Natural killer cell (primary cell): Measurements from ENCODE around the gene MT1F. TPM values are rescaled to one million over a fixed set of nuclear protein-coding genes. Genes with fewer than 3 reads are reported as not detected.
"Not testable (repeated sequence)": the region's sequence is repeated elsewhere in the genome, so short reads cannot be mapped to it uniquely, and the experiment has no call there.

ENCODE experiments used
- ATAC-seq, 3 donors: fragments of 150-1000 bp in 2 of 3; fragments of 200-7000 bp in 1 of 3; cut with Tn5 transposase; 1 replicate in 1 of 3; 2 replicates in 2 of 3; pipeline ENCODE4 v1.10.0; 2021; ENCODE audit warnings: mild to moderate bottlenecking in 2 of 3, moderate library complexity in 2 of 3
- DNase-seq, 2 donors: peaks; one replicate each; pipeline versions ENCODE4 v3.0.0 to v3.0.0-alpha.2; 2013 to 2021; ENCODE audit warnings: mixed read lengths in 1 of 2
- H3K27ac ChIP-seq: one replicate; pipeline ENCODE4 v1.5.1; 2013; ENCODE audit warnings: mild to moderate bottlenecking, low read length
- H3K27me3 ChIP-seq: one replicate; pipeline ENCODE4 v1.6.1; 2013; ENCODE audit warnings: low read length; ENCODE audit not compliant: control insufficient read depth, insufficient read depth
- H3K36me3 ChIP-seq: one replicate; pipeline ENCODE4 v1.6.1; 2013; ENCODE audit warnings: low read length; ENCODE audit not compliant: control insufficient read depth, insufficient read depth
- H3K4me1 ChIP-seq: one replicate; pipeline ENCODE4 v1.6.1; 2013; ENCODE audit warnings: low read length; ENCODE audit not compliant: control insufficient read depth, insufficient read depth
- H3K4me3 ChIP-seq: one replicate; pipeline ENCODE4 v1.5.1; 2013; ENCODE audit warnings: low read length
- H3K9me3 ChIP-seq: one replicate; pipeline ENCODE4 v1.6.1; 2013; ENCODE audit warnings: low read length; ENCODE audit not compliant: control insufficient read depth, insufficient read depth
- H3K27ac Mint-ChIP-seq, 2 donors: one replicate each; pipeline ENCODE4 v1.8.0; 2022; ENCODE audit warnings: mild to moderate bottlenecking in 2 of 2, mixed read lengths in 2 of 2, moderate library complexity in 1 of 2
- H3K27me3 Mint-ChIP-seq, 2 donors: one replicate each; pipeline ENCODE4 v1.8.0; 2022; ENCODE audit warnings: low read depth in 2 of 2, mixed read lengths in 2 of 2
- H3K36me3 Mint-ChIP-seq: one replicate; pipeline ENCODE4 v1.8.0; 2022; ENCODE audit warnings: mixed read lengths
- H3K4me1 Mint-ChIP-seq, 2 donors: one replicate each; pipeline ENCODE4 v1.8.0; 2022; ENCODE audit warnings: mixed read lengths in 2 of 2
- H3K4me3 Mint-ChIP-seq: one replicate; pipeline ENCODE4 v1.8.0; 2022; ENCODE audit warnings: mild to moderate bottlenecking, moderate library complexity, mixed read lengths
- H3K9me3 Mint-ChIP-seq, 2 donors: one replicate each; pipeline ENCODE4 v1.8.0; 2022; ENCODE audit warnings: mixed read lengths in 2 of 2
- CTCF ChIP-seq: fragments of 200-600 bp; IDR thresholded peaks from one replicate; pipeline ENCODE4 v1.8.0; 2022; ENCODE audit warnings: antibody characterized with exemption
- WGBS: methylation state at CpG from one replicate; pipeline ENCODE4 v1.1.7; 2013; ENCODE audit warnings: missing lambda C conversion rate; ENCODE audit not compliant: insufficient coverage; 5-methylcytosine and 5-hydroxymethylcytosine counted together
- intact Hi-C: fragments of 100-400 bp; cut with micrococcal nuclease; formaldehyde crosslinking; loops from one replicate; pipeline ENCODE4 v1.14.2; 2022
- total RNA-seq, 4 donors: library from RNA; stranded (reverse); fragments of 120-200 nt in 1 of 4; gene quantifications; one replicate each; pipeline versions ENCODE4 v1.2.3 to v1.2.4, GENCODE V29; 2013 to 2022

MT1F gene
- total RNA-seq, 3 donors from 2014 or later (not counting 1 experiment from before 2014, with no cell fraction given): 3.8 to 8.0 (median 5.4) TPM

- no peaks in the 10 kb centered on the region for H3K9me3 ChIP-seq
- peaks cover 14% of the 10 kb centered on the region for H3K27me3 ChIP-seq
- TF ChIP-seq CTCF: no peak
Measured at GRCh38 chr16:56620339-56620897, 37.3 kb upstream of the MT1F start.

GRCh38 chr16:56621665-56622445 is 35.9 kb upstream of the MT1F start:
- H3K9me3 ChIP-seq, H3K36me3 Mint-ChIP-seq, H3K36me3 ChIP-seq, H3K4me3 Mint-ChIP-seq, ATAC-seq, H3K9me3 Mint-ChIP-seq, H3K27ac Mint-ChIP-seq, DNase-seq, H3K27ac ChIP-seq, intact Hi-C loops, H3K4me3 ChIP-seq: not testable (repeated sequence)
- 83% methylated on average over 4 of the region's 4 CpGs for WGBS
- Mint-ChIP-seq H3K4me1 (peaks cover 7 to 22% of the 10 kb centered on the region in 2 donors), H3K27me3 (peaks cover 42 to 60% of the 10 kb centered on the region in 2 donors)
- Histone ChIP-seq H3K27me3 (peaks cover 21% of the 10 kb centered on the region), H3K4me1 (peaks cover 25% of the 10 kb centered on the region)

More at GRCh38 chr16:56620339-56620897, 37.3 kb upstream of the MT1F start:
- Mint-ChIP-seq H3K4me1 (peaks cover 7 to 17% of the 10 kb centered on the region in 2 donors), H3K9me3 (no peaks in the 10 kb centered on the region), H3K27me3 (peaks cover 34 to 53% of the 10 kb centered on the region in 2 donors), H3K36me3 (no peaks in the 10 kb centered on the region), H3K27ac (no peak overlapping the region), H3K4me3 (no peak overlapping the region)
- WGBS: 94% methylated on average over 7 of the region's 8 CpGs
- Histone ChIP-seq H3K27ac (no peak overlapping the region), H3K4me3 (no peak overlapping the region), H3K36me3 (no peaks in the 10 kb centered on the region), H3K4me1 (peaks cover 19% of the 10 kb centered on the region)
- no peak for ATAC-seq
- DNase-seq: no peak
- intact Hi-C loops: no loop called here

GRCh38 chr16:56623184-56623583 is 34.6 kb upstream of the MT1F start:
- H3K36me3 Mint-ChIP-seq, DNase-seq, H3K27ac ChIP-seq, H3K4me3 ChIP-seq, H3K36me3 ChIP-seq, H3K27ac Mint-ChIP-seq, intact Hi-C loops, H3K9me3 ChIP-seq, H3K4me3 Mint-ChIP-seq, H3K9me3 Mint-ChIP-seq, ATAC-seq: not testable (repeated sequence)
- peaks cover 18% of the 10 kb centered on the region for H3K27me3 ChIP-seq
- WGBS: 96% methylated on average over 5 of the region's 5 CpGs
- H3K27me3 Mint-ChIP-seq: peaks cover 40 to 52% of the 10 kb centered on the region in 2 donors
- peaks cover 17% of the 10 kb centered on the region for H3K4me1 ChIP-seq
- peaks cover 7 to 13% of the 10 kb centered on the region in 2 donors for H3K4me1 Mint-ChIP-seq

GRCh38 chr16:56623637-56624036 is 34.1 kb upstream of the MT1F start:
- Mint-ChIP-seq H3K27ac (no peak overlapping the region), H3K9me3 (no peaks in the 10 kb centered on the region), H3K36me3 (no peaks in the 10 kb centered on the region), H3K4me3 (no peak overlapping the region), H3K27me3 (peaks cover 38 to 54% of the 10 kb centered on the region in 2 donors), H3K4me1 (peaks cover 7 to 13% of the 10 kb centered on the region in 2 donors)
- H3K4me1 ChIP-seq: peaks cover 17% of the 10 kb centered on the region
- DNase-seq: no peak
- no peak for ATAC-seq
- no peak overlapping the region for H3K4me3 ChIP-seq
- peaks cover 15% of the 10 kb centered on the region for H3K27me3 ChIP-seq
- no peak for TF ChIP-seq CTCF
- no peaks in the 10 kb centered on the region for H3K36me3 ChIP-seq
- no peak overlapping the region for H3K27ac ChIP-seq
- WGBS: 100% methylated on average over 2 of the region's 2 CpGs
- H3K9me3 ChIP-seq: no peaks in the 10 kb centered on the region
- intact Hi-C loops: no loop called here
